ENCODE data around the gene ELOVL6. TPM values are rescaled to one million over a fixed set of nuclear protein-coding genes. Genes with fewer than 3 reads are reported as not detected.

The ELOVL6 gene
- total RNA-seq, 1 donor from 2014 or later = 51.6 TPM

DNA sequence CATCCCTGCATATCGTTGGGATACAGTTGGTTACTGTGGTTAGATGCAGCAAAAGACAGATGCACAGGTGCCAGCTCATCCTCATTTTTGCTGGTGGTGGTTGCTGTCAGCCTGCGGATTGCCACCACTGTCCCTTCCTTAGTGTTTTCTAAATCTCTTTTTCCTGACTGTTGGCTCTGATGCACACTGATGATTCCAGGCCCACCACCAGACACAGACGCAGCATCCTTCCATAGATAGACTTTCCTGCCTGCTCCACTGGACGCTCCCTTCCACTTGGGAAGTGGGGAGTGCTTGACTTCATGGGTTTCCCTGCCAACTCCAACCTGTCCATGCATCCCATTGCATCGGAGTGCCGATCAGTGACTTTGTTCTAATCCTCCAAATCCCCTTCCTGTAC lies 184.2 kb downstream of the ELOVL6 start:
- Mint-ChIP-seq H3K4me1 (ENCODE audit: unreplicated experiment) (peaks cover 6% of the 10 kb centered on the region), H3K27ac (no peak overlapping the region), H3K36me3 (peaks cover 3% of the 10 kb centered on the region), H3K27me3 (no peaks in the 10 kb centered on the region), H3K4me3 (no peak overlapping the region), H3K9me3 (no peaks in the 10 kb centered on the region)
- TF ChIP-seq, protein P1, sequence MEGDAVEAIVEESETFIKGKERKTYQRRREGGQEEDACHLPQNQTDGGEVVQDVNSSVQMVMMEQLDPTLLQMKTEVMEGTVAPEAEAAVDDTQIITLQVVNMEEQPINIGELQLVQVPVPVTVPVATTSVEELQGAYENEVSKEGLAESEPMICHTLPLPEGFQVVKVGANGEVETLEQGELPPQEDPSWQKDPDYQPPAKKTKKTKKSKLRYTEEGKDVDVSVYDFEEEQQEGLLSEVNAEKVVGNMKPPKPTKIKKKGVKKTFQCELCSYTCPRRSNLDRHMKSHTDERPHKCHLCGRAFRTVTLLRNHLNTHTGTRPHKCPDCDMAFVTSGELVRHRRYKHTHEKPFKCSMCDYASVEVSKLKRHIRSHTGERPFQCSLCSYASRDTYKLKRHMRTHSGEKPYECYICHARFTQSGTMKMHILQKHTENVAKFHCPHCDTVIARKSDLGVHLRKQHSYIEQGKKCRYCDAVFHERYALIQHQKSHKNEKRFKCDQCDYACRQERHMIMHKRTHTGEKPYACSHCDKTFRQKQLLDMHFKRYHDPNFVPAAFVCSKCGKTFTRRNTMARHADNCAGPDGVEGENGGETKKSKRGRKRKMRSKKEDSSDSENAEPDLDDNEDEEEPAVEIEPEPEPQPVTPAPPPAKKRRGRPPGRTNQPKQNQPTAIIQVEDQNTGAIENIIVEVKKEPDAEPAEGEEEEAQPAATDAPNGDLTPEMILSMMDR (conservative IDR thresholded peaks at IDR 0.05) = no peak
- DNase-seq (ENCODE audit: extremely low spot score, unreplicated experiment) = no peak

DNA sequence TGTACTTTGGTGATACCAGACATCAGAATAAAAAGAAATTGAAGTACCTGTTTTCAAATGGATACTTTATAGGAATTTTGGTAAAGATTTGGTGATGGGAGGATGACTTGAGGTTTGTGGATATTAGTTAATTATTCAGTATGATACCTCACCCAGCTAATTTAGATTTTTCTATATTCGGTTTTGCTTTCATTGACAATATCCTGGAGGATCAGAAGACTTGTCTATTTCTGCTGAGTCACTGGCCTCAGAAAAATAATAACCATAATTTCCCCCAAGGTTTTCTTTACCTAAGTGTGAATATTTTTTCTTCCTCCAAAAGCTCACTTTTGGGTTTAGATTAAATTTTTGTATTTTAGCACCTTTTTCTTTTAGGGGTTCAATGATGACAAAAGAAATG lies 185.5 kb downstream of the ELOVL6 start:
- H3K4me1 Mint-ChIP-seq (ENCODE audit: unreplicated experiment) = peaks cover 6% of the 10 kb centered on the region
- TF ChIP-seq, protein P1 (conservative IDR thresholded peaks at IDR 0.05) = no peak
- no peak overlapping the region for H3K27ac Mint-ChIP-seq
- no peak for DNase-seq (ENCODE audit: extremely low spot score, unreplicated experiment)
- H3K27me3 Mint-ChIP-seq = no peaks in the 10 kb centered on the region
- H3K9me3 Mint-ChIP-seq = no peaks in the 10 kb centered on the region
- no peak overlapping the region for H3K4me3 Mint-ChIP-seq
- H3K36me3 Mint-ChIP-seq = peaks cover 3% of the 10 kb centered on the region

DNA sequence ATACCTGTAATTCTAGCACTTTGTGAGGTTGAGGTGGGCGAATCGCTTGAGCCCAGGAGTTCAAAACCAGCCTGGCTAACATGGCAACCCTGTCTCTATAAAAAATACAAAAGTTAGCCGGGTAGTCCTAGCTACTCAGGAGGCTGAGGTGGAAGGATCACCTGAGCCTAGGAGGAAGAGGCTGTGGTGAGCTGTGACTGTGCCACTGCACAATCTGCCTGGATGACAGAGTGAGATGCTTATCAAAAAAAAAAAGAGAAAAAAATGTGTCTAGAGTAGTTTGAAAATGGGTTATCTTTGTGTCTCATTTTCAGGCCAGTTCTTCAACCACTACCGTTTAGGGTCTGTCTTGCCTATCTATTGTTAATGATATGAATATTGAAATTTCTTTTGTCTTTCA lies 187.6 kb downstream of the ELOVL6 start:
- H3K27ac Mint-ChIP-seq = no peak overlapping the region
- peaks cover 6% of the 10 kb centered on the region for H3K4me1 Mint-ChIP-seq (ENCODE audit: unreplicated experiment)
- TF ChIP-seq, protein P1 (conservative IDR thresholded peaks at IDR 0.05) = no peak
- no peaks in the 10 kb centered on the region for H3K36me3 Mint-ChIP-seq
- no peak overlapping the region for H3K4me3 Mint-ChIP-seq
- no peak for DNase-seq (ENCODE audit: extremely low spot score, unreplicated experiment)
- no peaks in the 10 kb centered on the region for H3K9me3 Mint-ChIP-seq
- no peaks in the 10 kb centered on the region for H3K27me3 Mint-ChIP-seq

DNA sequence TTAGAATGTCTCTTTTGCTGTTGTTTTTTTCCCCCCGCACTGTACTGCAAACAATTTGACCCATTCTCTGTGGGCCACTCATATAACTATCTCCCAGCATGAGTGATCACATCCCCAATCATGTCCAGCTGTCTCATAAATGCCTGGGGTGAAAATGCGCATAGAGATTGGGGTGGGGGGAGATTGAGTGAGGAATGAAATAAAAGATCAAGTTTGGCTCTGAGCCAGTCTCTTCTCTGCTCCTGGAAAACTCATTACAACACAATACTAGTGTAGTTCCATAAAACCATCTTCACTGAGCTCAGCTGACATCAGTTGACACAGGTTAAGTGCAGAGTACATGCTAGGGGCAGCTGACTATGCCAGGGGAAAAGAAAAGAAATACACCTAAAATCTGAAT lies 188.9 kb downstream of the ELOVL6 start:
- TF ChIP-seq, protein P1 (conservative IDR thresholded peaks at IDR 0.05) = no peak
- H3K27me3 Mint-ChIP-seq = no peaks in the 10 kb centered on the region

DNA sequence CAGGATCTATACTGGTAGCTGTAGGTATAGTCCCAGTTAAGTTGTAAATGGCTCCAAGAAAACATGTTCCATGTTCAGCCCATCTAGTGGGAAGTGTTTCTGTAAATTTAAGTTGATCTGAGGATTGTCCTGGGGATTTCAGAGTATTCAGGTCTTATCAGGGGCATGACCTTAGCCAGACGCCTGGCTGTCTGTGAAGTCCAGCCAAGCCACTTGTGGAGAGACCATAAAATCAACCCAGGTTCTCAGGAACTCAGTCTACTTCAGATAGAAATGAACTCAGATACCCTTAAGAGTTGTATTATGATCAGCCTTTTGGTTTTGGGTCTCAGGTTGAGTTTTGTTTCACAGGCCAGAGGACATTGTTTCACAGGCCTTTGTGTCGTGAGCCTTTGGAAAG lies 189.9 kb downstream of the ELOVL6 start:
- no peak for DNase-seq (ENCODE audit: extremely low spot score, unreplicated experiment)
- Mint-ChIP-seq H3K4me1 (ENCODE audit: unreplicated experiment) (peaks cover 11% of the 10 kb centered on the region), H3K36me3 (no peaks in the 10 kb centered on the region), H3K4me3 (no peak overlapping the region), H3K27ac (no peak overlapping the region), H3K27me3 (no peaks in the 10 kb centered on the region), H3K9me3 (no peaks in the 10 kb centered on the region)
- TF ChIP-seq, protein P1 (conservative IDR thresholded peaks at IDR 0.05) = no peak

More for the DNA sequence above, 188.9 kb downstream of the ELOVL6 start:
- no peak overlapping the region for H3K4me3 Mint-ChIP-seq
- no peak for DNase-seq (ENCODE audit: extremely low spot score, unreplicated experiment)
- H3K36me3 Mint-ChIP-seq = no peaks in the 10 kb centered on the region
- peaks cover 11% of the 10 kb centered on the region for H3K4me1 Mint-ChIP-seq (ENCODE audit: unreplicated experiment)
- no peaks in the 10 kb centered on the region for H3K9me3 Mint-ChIP-seq
- no peak overlapping the region for H3K27ac Mint-ChIP-seq

DNA sequence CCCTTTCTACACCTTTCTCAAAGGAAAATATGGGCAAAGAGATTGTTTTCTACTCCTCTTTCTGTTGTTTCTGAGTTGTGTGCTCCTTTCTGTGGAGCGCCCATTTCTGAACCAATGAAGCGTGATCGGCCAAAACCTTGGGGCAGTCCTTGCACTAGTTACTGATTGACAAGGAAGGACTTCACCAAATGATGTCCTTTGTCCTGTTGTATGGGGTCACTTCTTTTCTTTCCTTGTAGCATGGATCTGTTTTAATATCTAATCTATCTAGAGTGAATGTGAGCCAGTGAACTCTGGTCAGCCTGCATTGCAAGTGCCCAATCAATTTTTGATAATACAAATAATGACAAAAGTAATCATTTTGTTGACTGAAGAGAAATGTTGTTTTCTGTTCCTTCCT lies 191.2 kb downstream of the ELOVL6 start:
- no peak for DNase-seq (ENCODE audit: extremely low spot score, unreplicated experiment)
- H3K4me3 Mint-ChIP-seq = no peak overlapping the region
- no peak overlapping the region for H3K27ac Mint-ChIP-seq
- no peaks in the 10 kb centered on the region for H3K27me3 Mint-ChIP-seq
- TF ChIP-seq, protein P1 (conservative IDR thresholded peaks at IDR 0.05) = no peak
- no peaks in the 10 kb centered on the region for H3K36me3 Mint-ChIP-seq
- peaks cover 11% of the 10 kb centered on the region for H3K4me1 Mint-ChIP-seq (ENCODE audit: unreplicated experiment)
- H3K9me3 Mint-ChIP-seq = no peaks in the 10 kb centered on the region

Measured in type B pancreatic cell (in vitro differentiated cells).